AG09309 (cell line): Measurements from ENCODE around the gene EXOC2.

ENCODE experiments used
- DNase-seq: peaks from one replicate; pipeline ENCODE4 v3.0.0-alpha.2; 2010; ENCODE audit warnings: low read depth
- H3K4me3 ChIP-seq: 2 replicates; pipeline ENCODE4 v1.5.1; 2011; ENCODE audit warnings: mild to moderate bottlenecking, low read depth, low read length, moderate library complexity; ENCODE audit not compliant: control insufficient read depth
- CTCF ChIP-seq: IDR thresholded peaks from 2 replicates; pipeline ENCODE4 v1.5.1; 2011; ENCODE audit warnings: mild to moderate bottlenecking, low read depth, low read length, inconsistent platforms; ENCODE audit not compliant: insufficient read depth, control insufficient read depth; ENCODE audit errors: missing control alignments

The EXOC2 gene

GRCh38 chr6:449486-450419 lies 243.2 kb downstream of the EXOC2 start:
- no peak for DNase-seq
- no peak for TF ChIP-seq CTCF
- H3K4me3 ChIP-seq, result no peak overlapping the region

DNA sequence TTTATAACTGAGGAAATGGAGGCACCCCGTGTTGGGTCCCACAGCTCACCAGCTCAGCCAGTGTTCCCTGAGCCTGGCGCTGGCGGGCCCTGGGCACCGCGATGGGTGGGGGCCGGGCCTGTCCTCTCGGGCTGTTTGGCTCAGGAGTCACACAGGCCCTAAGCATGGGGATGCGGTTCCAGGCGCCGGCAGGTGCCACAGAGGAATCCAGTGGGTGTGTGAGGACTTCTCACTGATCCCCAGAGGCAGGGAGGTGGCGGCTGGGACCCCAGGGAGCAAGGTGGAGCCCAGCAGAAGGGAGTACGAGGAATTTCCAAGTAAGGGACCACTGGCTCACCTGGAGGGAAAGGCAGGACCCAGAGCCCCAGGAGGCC lies 243.9 kb downstream of the EXOC2 start:
- H3K4me3 ChIP-seq, result no peak overlapping the region
- DNase-seq, result no peak
- TF ChIP-seq CTCF, result no peak

DNA sequence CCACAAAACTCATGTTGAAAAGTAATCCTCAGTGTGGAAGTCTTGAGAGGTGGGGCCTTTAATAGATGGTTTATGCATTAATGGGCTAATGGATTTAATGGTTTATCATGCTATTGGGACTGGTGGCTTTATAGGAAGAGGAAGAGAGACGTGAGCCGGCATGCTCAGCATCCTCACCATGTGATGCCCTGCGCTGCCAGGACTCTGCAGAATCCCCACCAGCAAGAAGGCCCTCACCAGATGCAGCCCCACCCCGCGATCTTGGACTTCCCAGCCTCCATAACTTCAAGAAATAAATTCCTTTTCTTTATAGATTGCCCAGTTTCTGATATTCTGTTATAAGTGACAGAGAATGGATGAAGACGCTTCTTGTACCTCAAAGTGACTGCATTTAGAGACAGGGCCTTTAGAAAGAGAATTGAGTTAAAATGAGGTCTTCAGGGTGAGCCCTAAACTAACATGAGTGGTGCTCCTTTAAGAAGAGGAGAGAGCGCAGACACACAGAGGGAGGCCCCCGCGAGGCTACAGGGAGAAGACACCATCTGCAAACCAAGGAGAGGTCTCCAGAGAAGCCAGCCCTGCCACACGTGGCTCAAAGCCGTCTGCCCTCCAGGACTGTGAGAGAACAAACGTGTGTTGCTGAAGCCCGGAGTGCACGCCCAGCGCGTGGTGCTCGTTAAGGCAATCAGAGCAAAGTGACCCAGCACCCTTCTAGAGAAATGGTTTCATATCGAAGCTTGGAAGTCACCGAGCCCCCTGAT lies 244.5 kb downstream of the EXOC2 start:
- DNase-seq, result no peak
- no peak for TF ChIP-seq CTCF
- no peak overlapping the region for H3K4me3 ChIP-seq

- no peak overlapping the region for H3K4me3 ChIP-seq
- DNase-seq, result no peak
- TF ChIP-seq CTCF, result no peak
These were observed 245.4 kb downstream of the EXOC2 start for GRCh38 chr6:447381-448165.

GRCh38 chr6:446418-447366 lies 246.2 kb downstream of the EXOC2 start:
- DNase-seq, result no peak
- H3K4me3 ChIP-seq, result no peak overlapping the region
- TF ChIP-seq CTCF, result no peak
